ENCODE measurements around the gene PDPN. TPM values are rescaled to one million over a fixed set of nuclear protein-coding genes. Genes with fewer than 3 reads are reported as not detected.

The PDPN gene
- total and polyA plus RNA-seq, 2 of the 8 experiments (the other 6 are each of a cell fraction or from before 2014, with no cell fraction given), result 44.7 to 169 TPM

GRCh38 chr1:13573586-13573985 lies 10.0 kb upstream of the PDPN start:
- Histone ChIP-seq H3K79me2 (ENCODE audit: control insufficient read depth in 1 of 2, insufficient read depth in 2 of 2, low read length in 2 of 2) (no peaks in the 10 kb centered on the region), H4K20me1 (replicated peaks in 1 of 2; ENCODE audit: control insufficient read depth in 1 of 2, insufficient read depth in 2 of 2, low read length in 2 of 2) (no peaks in the 10 kb centered on the region), H2AK5ac (ENCODE audit: low read depth, low read length) (no peak overlapping the region), H3K9ac (replicated peaks in 1 of 4; ENCODE audit: extremely low read depth in 1 of 4, low read depth in 3 of 4, low read length in 3 of 4) (no peak overlapping the region), H3K23me2 (ENCODE audit: low read depth, low read length) (no peaks in the 10 kb centered on the region), H4K8ac (ENCODE audit: extremely low read depth, insufficient read depth, low read length) (no peak overlapping the region), H2AFZ (ENCODE audit: low read length) (no peak overlapping the region), H2BK12ac (ENCODE audit: low read depth, low read length) (no peak overlapping the region), H3K18ac (ENCODE audit: extremely low read depth, low read length) (no peak overlapping the region), H2BK120ac (replicated peaks; ENCODE audit: low read depth, low read length) (no peak overlapping the region), H3K79me1 (ENCODE audit: low read depth, low read length) (no peaks in the 10 kb centered on the region), H3K4ac (replicated peaks; ENCODE audit: insufficient read length, low read depth, low read length) (no peak overlapping the region), H2BK15ac (ENCODE audit: low read length) (no peak overlapping the region), H4K5ac (ENCODE audit: insufficient read length, low read depth, low read length) (no peak overlapping the region), H2BK20ac (ENCODE audit: low read length) (no peak overlapping the region), H3K14ac (ENCODE audit: insufficient read length) (no peak overlapping the region), H3K36me3 (ENCODE audit: control insufficient read depth in 2 of 4, insufficient read depth in 4 of 4, low read length in 3 of 4) (no peaks in the 10 kb centered on the region), H3K27ac (ENCODE audit: low read depth, low read length) (no peak overlapping the region), H3K9me3 (ENCODE audit: insufficient read depth in 2 of 2, low read depth in 1 of 2, low read length in 1 of 2) (no peaks in the 10 kb centered on the region), H3K27me3 (replicated peaks in 1 of 4; ENCODE audit: control insufficient read depth in 3 of 4, extremely low read depth in 1 of 4, insufficient read depth in 3 of 4, low read length in 3 of 4) (no peaks in the 10 kb centered on the region), H3K23ac (ENCODE audit: insufficient read length) (no peak overlapping the region), H4K91ac (replicated peaks; ENCODE audit: insufficient read length, low read length) (no peak overlapping the region), H3K4me1 (replicated peaks in 1 of 4; ENCODE audit: control insufficient read depth in 3 of 4, insufficient read depth in 4 of 4, low read length in 3 of 4) (no peaks in the 10 kb centered on the region), H2BK5ac (ENCODE audit: low read depth, low read length) (no peak overlapping the region), H3K4me3 (ENCODE audit: extremely low read depth in 1 of 4, insufficient read depth in 2 of 4, low read depth in 3 of 4, low read length in 4 of 4) (no peak overlapping the region), H3K56ac (replicated peaks; ENCODE audit: insufficient read length, low read depth, low read length) (no peak overlapping the region), H3K4me2 (ENCODE audit: insufficient read depth in 1 of 2, low read depth in 2 of 2, low read length in 2 of 2) (no peak overlapping the region)
- FAIRE-seq (no peak), DNase-seq (ENCODE audit: low read depth in 1 of 2, low spot score in 2 of 2) (no peak)
- WGBS, 2 experiments (ENCODE audit: extremely low coverage in 1 of 2, insufficient coverage in 1 of 2, insufficient read length in 1 of 2, insufficient replicate concordance in 2 of 2, low coverage in 1 of 2, low lambda C conversion rate in 2 of 2, missing lambda C conversion rate in 1 of 2), result 93% methylated on average over 4 of the region's 4 CpGs; no CpG with 5 or more reads in 1 of the 2 experiments
- ChIA-PET POLR2A (ENCODE audit: partially characterized antibody) (no interaction called here), CTCF (ENCODE audit: partially characterized antibody) (interaction anchor here (1.2 to 1.6 kb wide), 2 partner anchors 9 to 23 kb away, joined by 3 read pairs; no protein-coding TSS in a partner anchor)
- no peak for TF ChIP-seq MAX (IDR thresholded peaks at IDR 0.05)
- no peak for TF ChIP-seq POLR2AphosphoS5 (IDR thresholded peaks at IDR 0.05; ENCODE audit: low read depth, low read length)
- no peak for TF ChIP-seq JUND (IDR thresholded peaks at IDR 0.05; ENCODE audit: low read length)
- no peak for TF ChIP-seq HDAC6 (IDR thresholded peaks at IDR 0.05; ENCODE audit: low read depth, low read length)
- no peak for TF ChIP-seq RFX5 (IDR thresholded peaks at IDR 0.05; ENCODE audit: borderline replicate concordance, low read depth, low read length)
- TF ChIP-seq RBBP5 (IDR thresholded peaks at IDR 0.05; ENCODE audit: borderline replicate concordance, low read depth, low read length), result no peak
- TF ChIP-seq TCF12 (IDR thresholded peaks at IDR 0.05; ENCODE audit: low read depth, low read length), result no peak
- no peak for TF ChIP-seq JUN (IDR thresholded peaks at IDR 0.05; ENCODE audit: low read depth, low read length)
- TF ChIP-seq SP2 (IDR thresholded peaks at IDR 0.05; ENCODE audit: low read length), result no peak
- no peak for TF ChIP-seq TBP (IDR thresholded peaks at IDR 0.05; ENCODE audit: low read depth, low read length)
- TF ChIP-seq BRCA1 (IDR thresholded peaks at IDR 0.05; ENCODE audit: low read depth, low read length), result no peak
- no peak for TF ChIP-seq KDM5A (IDR thresholded peaks at IDR 0.05; ENCODE audit: low read length)
- TF ChIP-seq ATF2 (IDR thresholded peaks at IDR 0.05; ENCODE audit: low read length), result no peak
- no peak for TF ChIP-seq YY1 (IDR thresholded peaks at IDR 0.05; ENCODE audit: low read depth, low read length)
